RWPE2 (cell line): ENCODE results near the gene TTC39A.

Source experiments
- ATAC-seq: fragments of 200-7000 bp; cut with Tn5 transposase; 3 replicates; pipeline ENCODE4 v1.9.1; 2021; ENCODE audit warnings: low read depth
- DNase-seq: peaks from one replicate; pipeline ENCODE4 v3.0.0-alpha.2; 2020; ENCODE audit warnings: low spot score
- H3K27ac ChIP-seq: fragments of 450-650 bp; 2 replicates; pipeline ENCODE4 v1.5.1; 2017; ENCODE audit warnings: mild to moderate bottlenecking; ENCODE audit not compliant: poor library complexity, severe bottlenecking
- H3K27me3 ChIP-seq: fragments of 250-450 bp; sonication (Bioruptor Pico); 2 replicates; pipeline ENCODE4 v1.5.1; 2021; ENCODE audit warnings: mild to moderate bottlenecking, moderate library complexity; ENCODE audit not compliant: insufficient read depth, poor library complexity, severe bottlenecking
- H3K36me3 ChIP-seq: fragments of 250-450 bp; sonication (Bioruptor Pico); 2 replicates; pipeline ENCODE4 v1.5.1; 2020; ENCODE audit warnings: low read depth, mild to moderate bottlenecking, moderate library complexity
- H3K4me1 ChIP-seq: fragments of 250-450 bp; sonication (Bioruptor Pico); 2 replicates; pipeline ENCODE4 v1.5.1; 2021; ENCODE audit warnings: mild to moderate bottlenecking, moderate library complexity; ENCODE audit not compliant: insufficient read depth, poor library complexity, severe bottlenecking
- H3K4me3 ChIP-seq: fragments of 250-450 bp; sonication (Bioruptor Pico); 2 replicates; pipeline ENCODE4 v1.5.1; 2021; ENCODE audit warnings: mild to moderate bottlenecking, moderate library complexity; ENCODE audit not compliant: severe bottlenecking
- H3K9me3 ChIP-seq: fragments of 250-450 bp; sonication (Bioruptor Pico); 2 replicates; pipeline ENCODE4 v1.5.1; 2021; ENCODE audit warnings: mild to moderate bottlenecking, moderate library complexity; ENCODE audit not compliant: severe bottlenecking
- CTCF ChIP-seq: fragments of 450-650 bp; IDR thresholded peaks from one replicate; pipeline ENCODE4 v1.5.1; 2017; ENCODE audit warnings: mild to moderate bottlenecking, moderate library complexity; ENCODE audit not compliant: poor library complexity, severe bottlenecking

Gene TTC39A

GRCh38 chr1:51349862-51350261 lies 19.5 kb upstream of the TTC39A start:
- Histone ChIP-seq H3K4me3 (no peak overlapping the region), H3K9me3 (no peaks in the 10 kb centered on the region), H3K36me3 (peaks cover 12% of the 10 kb centered on the region), H3K4me1 (no peaks in the 10 kb centered on the region), H3K27me3 (no peaks in the 10 kb centered on the region), H3K27ac (no peak overlapping the region)
- ATAC-seq = no peak
- no peak for TF ChIP-seq CTCF
- no peak for DNase-seq

- Histone ChIP-seq H3K4me1 (no peaks in the 10 kb centered on the region), H3K27ac (no peak overlapping the region), H3K36me3 (no peaks in the 10 kb centered on the region), H3K4me3 (no peak overlapping the region), H3K27me3 (peaks cover 12% of the 10 kb centered on the region), H3K9me3 (no peaks in the 10 kb centered on the region)
- no peak for TF ChIP-seq CTCF
- ATAC-seq = no peak
- DNase-seq = no peak
Observed at GRCh38 chr1:51348147-51348527, 17.8 kb upstream of the TTC39A start.

- ATAC-seq = no peak
- peaks cover 12% of the 10 kb centered on the region for H3K27me3 ChIP-seq
- H3K4me3 ChIP-seq = no peak overlapping the region
Observed at GRCh38 chr1:51347398-51348146, 17.2 kb upstream of the TTC39A start.

GRCh38 chr1:51346086-51346942 lies 16.0 kb upstream of the TTC39A start:
- no peak for DNase-seq
- H3K9me3 ChIP-seq = no peaks in the 10 kb centered on the region
- ATAC-seq = no peak
- no peak overlapping the region for H3K4me3 ChIP-seq
- H3K27ac ChIP-seq = no peak overlapping the region
- no peaks in the 10 kb centered on the region for H3K36me3 ChIP-seq
- peaks cover 12% of the 10 kb centered on the region for H3K27me3 ChIP-seq
- no peaks in the 10 kb centered on the region for H3K4me1 ChIP-seq
- TF ChIP-seq CTCF = no peak

More at GRCh38 chr1:51347398-51348146, 17.2 kb upstream of the TTC39A start:
- DNase-seq = no peak
- no peaks in the 10 kb centered on the region for H3K4me1 ChIP-seq
- H3K9me3 ChIP-seq = no peaks in the 10 kb centered on the region
- H3K36me3 ChIP-seq = no peaks in the 10 kb centered on the region
- no peak overlapping the region for H3K27ac ChIP-seq
- no peak for TF ChIP-seq CTCF
